Activated CD8-positive, alpha-beta memory T cell treated with anti-CD3 and anti-CD28 coated beads for 1 hour (primary cell): ENCODE results near the gene STAP1.

Source experiments
- DNase-seq, 2 donors: peaks; one replicate each; pipeline ENCODE4 v3.0.0-alpha.2; 2020; ENCODE audit warnings: low read depth in 1 of 2; ENCODE audit errors: extremely low read depth in 1 of 2

Gene STAP1

DNA sequence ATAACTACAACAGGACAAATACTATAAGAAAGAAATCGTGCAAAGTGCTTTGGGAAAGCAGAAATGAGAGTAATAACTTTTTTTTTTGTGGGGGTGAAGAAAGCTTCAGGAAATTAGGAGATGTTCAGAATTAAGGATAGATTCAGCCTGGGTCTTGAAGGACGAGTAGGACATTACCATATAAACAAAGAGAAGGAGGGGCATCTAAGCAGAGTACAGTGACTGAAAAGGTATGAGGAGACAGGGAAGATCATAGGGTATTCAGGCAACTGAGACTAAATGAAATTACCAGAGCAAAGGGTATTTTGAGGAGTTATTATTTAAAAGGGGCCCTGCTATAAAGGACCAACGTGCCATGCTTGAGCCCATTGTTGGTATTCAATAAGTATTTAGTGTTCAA, 3.1 kb upstream of the STAP1 start:
- DNase-seq, result no peak

DNA sequence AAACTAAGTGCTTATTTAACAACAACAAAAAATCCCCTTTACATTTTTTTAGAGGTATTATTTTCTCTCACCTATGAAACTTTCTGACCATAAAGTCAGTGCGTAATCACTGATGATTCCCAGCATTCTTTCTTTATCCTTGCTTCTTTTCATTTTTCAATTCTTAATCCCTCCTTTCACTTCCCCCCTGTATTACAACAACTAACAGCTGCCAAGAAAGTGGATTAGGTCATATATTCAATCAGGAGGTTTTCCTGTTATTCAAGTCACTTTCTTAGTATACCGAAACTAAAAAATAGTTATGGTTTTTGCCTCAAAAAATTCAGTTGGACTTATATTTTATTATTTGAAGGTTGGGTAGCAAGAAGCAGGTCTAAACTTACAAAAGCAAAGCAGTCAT, 2.1 kb upstream of the STAP1 start:
- DNase-seq, result no peak

DNA sequence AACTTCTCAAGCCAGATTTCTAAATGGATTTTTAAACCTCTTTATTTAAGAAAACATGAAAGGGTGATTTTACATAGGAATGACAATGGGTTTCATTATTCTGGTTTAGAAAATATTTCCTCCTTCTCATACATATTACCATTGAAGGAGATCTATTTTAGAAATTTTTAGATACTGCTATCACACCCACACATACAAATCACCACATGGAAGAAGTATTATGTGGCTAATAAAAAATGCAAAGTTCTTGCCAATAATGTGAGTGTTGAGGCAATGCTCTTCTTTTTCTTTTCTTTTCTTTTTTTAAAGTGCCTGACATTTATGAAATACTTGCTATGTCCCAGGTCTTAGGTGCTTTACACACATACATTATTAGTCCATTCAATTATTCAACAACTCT, 6.8 kb downstream of the STAP1 start:
- no peak for DNase-seq

DNA sequence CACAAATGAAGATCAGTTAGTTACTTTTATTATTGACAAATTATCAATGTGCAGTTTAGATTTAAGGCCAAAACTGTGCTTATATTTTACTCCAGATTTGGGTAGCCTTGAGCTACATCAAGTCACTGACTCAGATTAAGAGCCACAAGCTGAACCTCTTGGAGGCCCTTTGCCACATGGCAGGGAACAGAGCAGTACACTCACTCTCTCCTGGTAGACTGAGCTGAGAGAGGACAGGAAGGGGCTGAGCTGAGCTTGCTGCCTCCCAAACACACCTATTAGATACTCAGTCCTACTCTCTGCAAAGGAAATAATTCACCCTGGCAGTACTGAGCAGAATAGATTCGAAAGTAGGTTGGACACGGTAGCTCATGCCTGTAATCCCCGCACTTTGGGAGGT, 7.8 kb downstream of the STAP1 start:
- DNase-seq, result no peak

DNA sequence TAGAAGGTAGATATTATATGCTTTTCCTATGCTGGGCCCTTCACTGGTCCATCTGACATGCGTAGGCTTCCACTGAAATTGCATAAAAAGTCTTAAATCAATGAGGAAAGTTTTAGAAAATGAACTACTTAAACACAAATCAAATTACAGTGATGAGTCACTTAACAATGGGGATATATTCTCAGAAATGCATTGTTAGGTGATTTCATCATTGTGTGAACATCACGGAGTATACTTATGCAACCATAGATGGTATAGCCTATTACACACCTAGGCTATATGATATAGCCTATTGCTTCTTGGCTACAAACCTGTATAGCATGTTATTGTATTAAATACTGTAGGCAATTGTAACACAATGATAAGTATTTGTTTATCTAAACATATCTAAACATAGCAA, 10.3 kb downstream of the STAP1 start:
- no peak for DNase-seq

DNA sequence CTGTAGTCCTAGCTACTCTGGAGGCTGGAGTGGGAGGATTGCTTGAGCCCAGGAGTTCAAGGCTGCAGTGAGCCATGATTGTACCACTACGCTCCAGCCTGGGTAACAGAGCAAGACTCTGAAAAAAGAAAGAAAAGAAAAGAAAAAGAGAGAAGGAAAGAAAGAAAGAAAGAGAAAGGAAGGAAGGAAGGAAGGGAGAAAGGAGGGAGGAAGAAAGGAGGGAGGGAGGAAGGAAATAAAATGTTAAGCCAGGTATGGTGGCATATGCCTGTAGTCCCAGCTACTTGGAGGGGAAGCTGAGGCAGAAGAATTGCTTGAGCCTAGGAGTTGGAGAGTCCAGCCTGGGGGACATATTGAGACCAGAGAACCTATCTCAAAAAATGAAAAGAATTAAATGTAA, 12.0 kb downstream of the STAP1 start:
- no peak for DNase-seq

DNA sequence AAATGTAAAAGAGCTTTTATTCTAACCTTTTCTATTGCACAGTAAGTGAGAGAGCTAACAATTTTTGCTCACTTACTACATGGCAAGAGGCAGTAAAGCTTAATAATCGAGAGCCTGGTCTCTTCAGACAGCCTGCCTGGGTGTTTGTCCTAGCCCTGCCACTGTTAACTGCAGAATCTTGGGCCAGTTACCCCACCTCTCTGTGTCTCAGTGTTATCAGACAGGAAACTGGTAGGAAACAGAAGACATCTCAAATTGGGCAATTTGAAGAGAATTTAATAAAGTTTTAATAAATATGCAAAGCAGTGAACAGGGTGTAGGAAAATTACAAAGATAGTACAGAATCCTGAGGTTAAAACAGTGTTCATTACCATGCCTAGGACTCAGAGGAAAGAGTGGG, 13.4 kb downstream of the STAP1 start:
- DNase-seq, result no peak

DNA sequence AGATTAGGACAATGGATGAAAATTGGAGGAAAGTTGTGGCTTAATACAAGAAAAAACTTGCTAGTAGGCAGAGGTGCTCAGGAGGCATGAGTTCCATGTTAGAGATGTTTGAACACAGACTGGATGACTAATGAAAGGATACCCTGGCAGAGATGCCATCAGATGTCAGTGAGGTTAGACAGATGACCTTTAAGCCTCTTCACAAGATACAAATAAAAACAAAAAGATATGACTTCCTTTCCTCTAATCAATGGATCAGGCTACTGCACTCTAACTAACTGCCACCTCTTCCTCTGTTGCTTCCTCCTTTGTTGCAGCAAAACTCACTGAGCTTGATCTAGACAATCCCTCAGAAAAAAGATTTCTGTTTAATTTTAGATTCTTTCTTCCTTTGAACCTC, 14.7 kb downstream of the STAP1 start:
- DNase-seq, result no peak

DNA sequence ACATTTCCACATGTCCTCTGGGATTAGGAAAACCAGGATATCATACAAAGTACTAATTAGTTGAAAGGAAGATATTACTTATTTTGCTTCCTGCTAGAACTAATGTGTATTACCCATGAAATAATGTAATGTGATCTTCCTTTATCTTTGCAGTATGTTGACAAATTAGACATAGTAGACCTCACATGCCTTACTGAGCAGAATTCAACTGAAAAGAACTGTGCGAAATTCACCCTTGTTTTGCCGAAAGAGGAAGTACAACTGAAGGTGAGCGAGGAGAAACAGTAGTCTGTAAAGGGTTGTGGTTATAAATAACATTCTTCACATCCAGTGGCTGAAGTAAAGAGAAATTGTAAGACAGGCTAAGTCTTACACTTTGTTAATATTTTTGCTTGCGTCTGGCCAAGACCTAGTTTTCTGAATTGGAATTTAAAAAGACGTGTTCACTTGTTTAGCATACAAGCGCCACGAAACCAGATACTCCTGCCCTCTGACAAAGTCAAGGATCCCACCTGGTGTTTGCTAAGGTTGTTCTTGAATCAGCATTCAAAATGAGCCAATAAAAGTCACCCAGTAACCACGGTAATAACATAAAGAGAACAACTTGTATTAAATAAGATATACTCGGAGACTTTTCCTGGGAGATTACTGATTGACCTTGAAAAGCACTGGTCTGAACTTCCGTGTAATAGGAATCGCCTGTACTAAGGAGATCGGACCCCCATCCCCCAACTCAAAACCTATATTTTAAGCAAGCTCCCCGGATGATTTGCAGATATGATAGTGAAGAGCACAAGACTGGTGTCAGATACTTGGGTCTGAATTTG, 16.9 kb downstream of the STAP1 start:
- DNase-seq, result no peak

DNA sequence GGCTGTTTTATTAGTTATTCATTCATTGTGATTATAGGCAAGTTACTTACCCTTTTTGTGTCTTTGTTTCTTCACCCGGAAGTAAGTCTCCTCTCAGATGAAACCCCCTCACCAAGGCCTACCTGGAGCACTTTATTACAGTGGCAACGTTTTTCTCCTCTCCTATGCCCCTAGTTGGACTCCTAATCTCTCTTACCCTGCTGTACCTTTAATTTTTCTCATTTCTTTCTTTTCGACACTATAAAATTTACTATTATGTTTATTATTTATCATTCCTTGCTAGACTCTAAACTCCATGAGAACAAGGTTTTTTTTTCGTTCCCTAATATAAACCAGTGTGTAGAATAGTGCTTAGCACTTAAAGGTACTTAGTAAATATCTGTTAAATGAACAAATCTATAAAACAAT, 17.5 kb downstream of the STAP1 start:
- DNase-seq, result no peak

DNA sequence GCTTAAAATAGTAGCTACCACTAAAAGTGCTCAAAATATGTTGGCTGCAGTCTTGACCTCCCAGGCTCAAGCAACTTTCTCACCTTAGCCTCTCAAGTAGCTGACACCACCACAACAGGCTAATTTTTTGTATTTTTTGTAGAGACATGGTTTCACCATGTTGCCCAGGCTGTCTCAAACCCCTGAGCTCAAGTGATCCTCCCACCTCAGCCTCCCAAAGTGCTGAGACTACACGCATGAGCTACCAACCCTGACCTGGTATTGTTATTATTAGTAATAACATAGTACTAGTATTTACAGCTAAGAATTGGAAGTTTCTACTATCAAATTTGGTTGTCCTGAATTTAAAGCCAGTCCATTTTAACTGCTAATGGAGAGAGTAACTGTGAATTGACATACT, 18.0 kb downstream of the STAP1 start:
- no peak for DNase-seq

DNA sequence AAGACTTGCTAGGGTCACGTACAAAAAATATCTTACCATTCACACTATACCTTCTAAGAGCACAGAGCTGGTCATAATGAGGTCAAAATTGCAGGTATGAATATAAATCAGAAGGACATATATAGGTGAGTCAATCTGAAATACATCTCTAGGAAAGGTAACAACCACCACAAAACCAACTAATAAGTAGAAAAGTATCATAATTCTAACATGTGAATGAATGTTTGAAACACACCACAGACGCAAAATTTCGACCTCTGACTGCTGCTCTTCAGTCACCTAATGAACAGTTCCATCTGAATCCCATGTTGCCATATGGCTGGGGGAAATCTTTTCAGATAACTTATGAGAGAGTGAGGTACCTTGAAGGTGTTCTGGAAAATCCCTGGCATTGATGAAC, 22.1 kb downstream of the STAP1 start:
- no peak for DNase-seq

DNA sequence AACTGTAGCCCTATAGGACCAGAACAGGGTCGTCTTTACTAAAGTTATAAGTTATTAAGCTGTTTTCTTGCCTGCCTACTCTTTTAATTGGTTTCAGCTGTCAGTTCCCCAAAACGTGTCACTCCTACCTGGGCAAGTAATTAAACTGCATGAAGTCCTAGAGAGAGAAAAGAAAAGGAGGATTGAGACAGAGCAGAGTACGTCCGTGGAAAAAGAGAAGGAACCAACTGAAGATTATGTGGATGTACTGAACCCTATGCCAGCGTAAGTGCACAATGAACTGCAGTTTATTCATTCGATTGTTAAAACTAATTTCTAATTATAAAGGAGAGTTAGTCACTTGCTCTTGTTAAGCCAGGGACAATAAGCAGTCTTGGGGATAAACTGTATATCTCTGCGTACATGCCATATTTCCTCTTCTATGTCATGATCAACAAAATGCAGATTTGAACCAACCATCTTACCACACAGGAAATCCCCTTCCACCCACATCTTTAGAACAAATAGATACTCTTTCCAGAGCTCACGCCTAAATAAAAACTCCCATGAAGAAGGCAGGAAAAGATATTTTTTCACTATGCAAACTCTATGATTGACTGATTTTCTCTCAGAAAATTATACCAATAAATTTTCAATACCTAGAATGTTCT, 22.8 kb downstream of the STAP1 start:
- DNase-seq, result no peak

DNA sequence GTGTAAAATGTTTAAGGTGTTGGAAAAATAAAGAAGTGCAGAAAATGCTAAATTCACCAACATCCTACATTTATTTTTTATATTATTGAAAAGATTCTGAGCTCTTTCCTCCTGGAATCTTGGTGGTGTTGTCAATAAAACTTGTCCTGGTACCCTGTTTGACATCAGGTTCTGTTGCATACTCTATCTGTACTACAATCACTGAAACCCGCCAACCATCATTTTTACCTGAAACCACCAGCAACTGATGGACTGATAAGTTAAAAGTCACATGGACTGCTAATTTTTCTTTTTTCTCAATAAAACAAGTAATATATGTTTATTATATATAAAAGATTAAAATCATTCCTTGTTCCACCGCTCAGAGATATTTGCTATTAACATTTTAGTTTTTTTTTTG, 23.4 kb downstream of the STAP1 start:
- no peak for DNase-seq

DNA sequence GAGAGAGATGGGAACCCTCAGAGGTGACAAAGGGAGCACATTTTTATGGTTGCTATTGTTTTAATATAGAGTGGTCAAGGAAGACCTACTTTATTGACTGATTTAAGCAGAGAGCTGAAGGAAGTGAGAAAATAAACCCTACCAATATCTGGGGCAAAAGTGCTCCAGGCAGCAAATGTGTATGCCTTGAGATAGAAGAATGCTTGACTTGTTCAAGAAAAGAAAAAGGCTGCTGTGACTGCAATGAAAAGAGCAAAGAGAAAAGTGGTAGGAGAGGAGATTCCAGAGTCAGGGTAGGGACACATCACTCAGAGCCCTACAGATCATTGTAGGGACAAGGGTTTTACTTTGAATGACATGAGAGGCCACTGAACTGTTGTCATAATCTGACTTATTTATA, 26.0 kb downstream of the STAP1 start:
- DNase-seq, result no peak

DNA sequence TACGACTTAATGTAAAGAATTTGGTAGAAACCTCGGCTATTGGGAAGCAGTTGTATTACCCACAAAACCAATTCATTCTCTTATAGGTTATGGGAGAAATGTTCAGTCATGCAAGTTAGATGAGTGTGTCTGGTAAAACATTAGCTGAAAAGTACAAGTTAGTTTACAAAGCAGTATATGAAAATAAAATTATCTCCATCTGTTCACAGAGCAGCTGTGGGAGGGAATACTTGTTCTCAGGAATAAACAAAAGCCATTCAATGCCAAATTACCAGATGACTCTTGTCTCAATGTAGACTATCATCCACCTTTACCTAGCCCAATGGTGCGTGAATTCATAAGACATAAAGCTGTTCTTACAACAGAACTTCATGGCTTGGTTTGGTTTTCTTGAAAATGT, 28.6 kb downstream of the STAP1 start:
- DNase-seq, result no peak

DNA sequence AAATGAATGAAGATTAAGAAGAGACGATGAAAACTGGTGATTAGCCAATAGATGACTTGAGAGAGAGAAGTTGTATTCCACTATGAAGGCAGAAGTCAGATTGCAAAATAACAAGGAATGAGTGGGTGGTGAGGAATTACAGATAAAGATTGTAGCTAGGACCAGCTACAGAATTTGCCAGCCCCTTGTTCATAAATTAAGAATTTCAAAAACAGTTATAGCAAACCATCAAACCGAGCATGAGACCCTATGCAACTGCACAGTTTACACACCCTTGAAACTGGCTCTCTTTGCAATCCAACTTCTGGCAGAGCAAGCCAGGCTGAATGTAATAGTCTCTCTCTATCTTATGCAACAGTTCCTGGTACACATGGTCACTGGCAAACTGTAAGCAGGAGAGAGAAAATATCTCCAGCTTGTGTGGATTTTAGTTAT, 35.2 kb downstream of the STAP1 start:
- no peak for DNase-seq

DNA sequence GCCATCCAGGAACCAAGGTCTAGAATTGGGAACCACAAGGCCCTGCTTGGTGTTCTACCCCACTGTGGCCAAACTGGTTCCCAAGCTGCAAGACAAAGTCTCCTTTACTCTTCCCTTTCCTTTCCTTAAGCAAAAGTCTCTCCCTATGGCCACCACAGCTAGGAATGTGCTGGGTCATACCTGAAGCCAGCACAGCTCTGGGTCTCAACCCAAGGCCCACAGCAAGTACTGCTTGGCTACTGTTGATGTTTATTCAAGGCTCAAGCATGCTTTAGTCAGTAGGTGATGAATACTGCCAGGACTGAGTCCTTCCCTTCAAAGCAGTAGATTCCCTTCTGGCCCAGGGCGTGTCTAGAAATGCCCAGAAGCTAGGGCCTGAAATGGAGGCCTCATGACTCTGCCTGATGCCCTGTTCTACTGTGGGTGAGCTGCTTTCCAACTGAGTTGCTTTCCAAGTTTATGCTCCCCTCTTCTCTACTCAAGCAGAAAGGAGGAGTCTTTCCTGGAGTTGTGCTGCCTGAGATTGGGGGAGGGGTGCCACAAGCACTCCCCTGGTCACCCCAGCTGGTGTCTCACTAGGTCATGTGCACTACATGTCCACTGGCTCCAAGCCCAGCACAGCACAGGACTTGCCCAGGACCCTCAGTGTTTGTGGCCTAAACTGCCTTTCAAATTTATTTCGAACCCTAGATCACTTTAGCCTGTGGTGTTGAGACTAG, 44.9 kb downstream of the STAP1 start:
- DNase-seq, result no peak

DNA sequence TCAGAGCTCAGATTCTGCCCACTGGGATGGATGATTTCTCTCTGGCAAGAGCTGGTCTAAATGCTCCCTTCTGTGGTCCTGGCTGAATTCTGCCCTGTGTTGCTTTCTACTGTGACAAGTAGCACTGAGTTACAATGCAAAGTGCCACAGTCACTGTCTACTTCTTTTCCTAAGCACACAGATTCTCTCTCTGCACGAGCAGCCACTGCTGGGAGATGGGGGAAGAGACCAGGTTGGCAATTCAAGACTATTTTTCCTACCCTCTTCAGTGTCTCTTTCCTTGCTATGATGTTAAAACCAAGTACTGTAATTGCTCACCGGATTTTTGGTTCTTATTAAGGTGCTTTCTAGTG, 45.5 kb downstream of the STAP1 start:
- DNase-seq, result no peak

DNA sequence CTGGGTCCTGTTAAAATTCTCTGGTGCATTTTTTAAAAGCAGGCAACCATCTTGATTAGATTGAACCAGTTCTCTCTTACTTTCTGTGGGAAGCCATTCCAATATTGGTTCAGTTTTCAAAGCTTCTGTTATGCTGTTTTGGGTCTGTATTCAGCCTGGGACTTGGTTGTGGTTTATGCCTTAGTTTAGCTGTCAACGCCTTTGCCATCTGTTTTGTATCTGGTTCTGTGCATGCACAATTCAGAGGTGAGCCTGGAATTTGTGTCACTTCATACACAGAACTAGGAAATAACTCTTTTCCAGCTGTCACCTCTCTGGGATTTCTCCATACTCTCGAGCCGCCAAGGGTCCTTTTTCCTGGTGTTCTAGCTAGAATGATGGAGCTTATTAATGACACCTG, 46.2 kb downstream of the STAP1 start:
- no peak for DNase-seq

DNA sequence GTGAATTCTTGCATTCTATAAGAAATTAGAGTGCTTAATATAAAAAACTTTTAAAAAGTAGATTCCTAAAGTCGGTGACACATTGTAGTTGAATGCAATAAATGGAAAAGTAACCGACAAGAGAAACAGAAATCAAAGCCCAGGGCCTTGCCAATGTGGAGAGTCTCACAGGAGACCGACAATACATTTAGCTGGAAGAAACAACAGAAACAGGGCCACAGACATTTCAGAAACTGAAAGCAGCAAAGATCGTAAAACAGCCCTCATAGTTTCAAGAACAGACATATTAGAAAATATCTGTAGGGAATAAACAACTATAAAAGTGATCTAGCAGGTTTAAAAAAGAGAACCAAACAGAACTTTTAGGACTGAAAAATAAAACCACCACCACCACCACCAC, 49.5 kb downstream of the STAP1 start:
- DNase-seq, result no peak

DNA sequence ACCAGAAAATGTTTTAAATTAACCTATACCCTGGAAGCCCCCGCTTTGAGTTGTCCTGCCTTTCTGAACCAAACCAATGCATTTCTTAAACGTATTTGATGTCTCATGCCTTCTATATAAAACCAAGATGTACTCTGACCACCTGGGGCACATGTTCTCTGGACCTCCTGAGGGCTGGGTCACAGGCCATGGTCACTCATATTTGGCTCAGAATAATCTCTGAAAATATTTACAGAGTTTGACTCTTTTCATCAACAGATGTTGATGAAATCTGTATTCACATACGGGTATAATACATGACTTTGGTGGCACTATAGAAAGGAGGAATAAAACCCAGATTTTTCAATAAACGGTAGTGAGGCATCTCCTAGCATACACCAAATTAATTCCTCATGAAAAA, 55.7 kb downstream of the STAP1 start:
- DNase-seq, result no peak
